K562 (cell line): Measurements from ENCODE around the gene RAMAC.

Experiments
- BRCA1 ChIP-seq, 2 experiments: fragments of 450-650 bp in 1 of 2; sonication (generic) in 1 of 2; formaldehyde crosslinking in 1 of 2; IDR thresholded peaks; 2 replicates each; pipeline versions ENCODE4 v1.5.0 to v1.6.1; 2017 to 2020; ENCODE audit warnings: mild to moderate bottlenecking in 1 of 2, missing genetic modification reagents in 1 of 2
- ELF1 ChIP-seq: fragments of 200-800 bp; sonication (Bioruptor generic); IDR thresholded peaks from 2 replicates; pipeline ENCODE4 v1.6.1; 2016; ENCODE audit warnings: missing genetic modification characterization, missing compliant biosample characterization
- FOXM1 ChIP-seq, 2 experiments: fragments of 450-650 bp in 1 of 2; sonication (generic) in 1 of 2; formaldehyde crosslinking in 1 of 2; IDR thresholded peaks; 2 replicates each; pipeline versions ENCODE4 v1.6.1 to v1.9.0; 2017 to 2022; ENCODE audit warnings: low read depth in 2 of 2, mild to moderate bottlenecking in 2 of 2, missing genetic modification reagents in 1 of 2, moderate library complexity in 1 of 2
- NFIC ChIP-seq: fragments of 450-650 bp; IDR thresholded peaks from 2 replicates; pipeline ENCODE4 v1.6.1; 2017; ENCODE audit warnings: mild to moderate bottlenecking, inconsistent platforms
- PHF20 ChIP-seq: fragments of 450-650 bp; IDR thresholded peaks from 2 replicates; pipeline ENCODE4 v1.6.1; 2018; ENCODE audit not compliant: partially characterized antibody
- PHF8 ChIP-seq: fragments of 200-600 bp; sonication (generic); IDR thresholded peaks from 2 replicates; pipeline ENCODE4 v1.6.1; 2012; ENCODE audit warnings: mixed run types, mild to moderate bottlenecking, inconsistent platforms, low read length, moderate library complexity, borderline replicate concordance
- ZNF224 ChIP-seq: sonication (generic); formaldehyde crosslinking; IDR thresholded peaks from 2 replicates; pipeline ENCODE4 v1.8.0; 2022; ENCODE audit warnings: mild to moderate bottlenecking, missing genetic modification reagents
- ZNF354B ChIP-seq: fragments of 250-450 bp; sonication (Bioruptor Pico); IDR thresholded peaks from 2 replicates; pipeline ENCODE4 v1.4.0; 2020
- TF ChIP-seq, protein P1 (sequence below): fragments of 250-450 bp; sonication (Bioruptor Pico); IDR thresholded peaks from 2 replicates; pipeline ENCODE4 v1.4.0; 2020; ENCODE audit warnings: mild to moderate bottlenecking, moderate library complexity
- TF ChIP-seq, protein P2 (sequence below), 3 experiments: IDR thresholded peaks in 2 of 3; conservative IDR thresholded peaks in 1 of 3; 2 replicates each; pipeline ENCODE4 v1.5.1; 2011 to 2012; ENCODE audit warnings: low read length in 3 of 3, mild to moderate bottlenecking in 3 of 3, control low read depth in 2 of 3, improper control_type of control experiment in 1 of 3, inconsistent platforms in 1 of 3, low read depth in 1 of 3, mixed read lengths in 1 of 3, moderate library complexity in 1 of 3; ENCODE audit not compliant: insufficient read depth in 2 of 3
- TF ChIP-seq, protein P3 (sequence below): fragments of 450-650 bp; IDR thresholded peaks from 2 replicates; pipeline ENCODE4 v1.6.1; 2018; ENCODE audit warnings: mild to moderate bottlenecking, low read depth; ENCODE audit not compliant: partially characterized antibody
- TF ChIP-seq, protein P4 (sequence below): fragments of 450-650 bp; IDR thresholded peaks from 2 replicates; pipeline ENCODE4 v1.6.1; 2016; ENCODE audit warnings: low read depth, mild to moderate bottlenecking, moderate library complexity
- TF ChIP-seq, protein P5 (sequence below): sonication (generic); formaldehyde crosslinking; IDR thresholded peaks from 2 replicates; pipeline ENCODE4 v1.9.0; 2022; ENCODE audit warnings: mild to moderate bottlenecking, missing genetic modification reagents

DNA sequence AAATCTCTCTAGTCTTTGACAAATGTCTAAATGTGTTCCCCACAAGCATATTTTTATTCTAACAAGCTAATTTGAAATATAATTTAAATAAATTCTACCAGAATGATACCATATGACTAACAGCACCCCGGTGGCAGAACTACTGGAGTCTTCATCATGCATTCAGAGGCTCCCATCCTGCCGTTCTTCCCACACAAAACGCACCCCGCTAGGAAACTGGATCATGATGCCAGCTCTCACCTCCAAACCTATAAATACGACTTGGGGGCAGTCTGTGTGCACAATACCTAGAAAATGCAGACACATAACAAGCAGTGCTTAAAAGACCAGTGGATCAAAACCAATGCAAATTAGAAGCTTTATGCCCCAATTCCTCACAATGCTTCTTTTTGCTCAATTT, 42.0 kb upstream of the RAMAC start:
- TF ChIP-seq, protein P1, sequence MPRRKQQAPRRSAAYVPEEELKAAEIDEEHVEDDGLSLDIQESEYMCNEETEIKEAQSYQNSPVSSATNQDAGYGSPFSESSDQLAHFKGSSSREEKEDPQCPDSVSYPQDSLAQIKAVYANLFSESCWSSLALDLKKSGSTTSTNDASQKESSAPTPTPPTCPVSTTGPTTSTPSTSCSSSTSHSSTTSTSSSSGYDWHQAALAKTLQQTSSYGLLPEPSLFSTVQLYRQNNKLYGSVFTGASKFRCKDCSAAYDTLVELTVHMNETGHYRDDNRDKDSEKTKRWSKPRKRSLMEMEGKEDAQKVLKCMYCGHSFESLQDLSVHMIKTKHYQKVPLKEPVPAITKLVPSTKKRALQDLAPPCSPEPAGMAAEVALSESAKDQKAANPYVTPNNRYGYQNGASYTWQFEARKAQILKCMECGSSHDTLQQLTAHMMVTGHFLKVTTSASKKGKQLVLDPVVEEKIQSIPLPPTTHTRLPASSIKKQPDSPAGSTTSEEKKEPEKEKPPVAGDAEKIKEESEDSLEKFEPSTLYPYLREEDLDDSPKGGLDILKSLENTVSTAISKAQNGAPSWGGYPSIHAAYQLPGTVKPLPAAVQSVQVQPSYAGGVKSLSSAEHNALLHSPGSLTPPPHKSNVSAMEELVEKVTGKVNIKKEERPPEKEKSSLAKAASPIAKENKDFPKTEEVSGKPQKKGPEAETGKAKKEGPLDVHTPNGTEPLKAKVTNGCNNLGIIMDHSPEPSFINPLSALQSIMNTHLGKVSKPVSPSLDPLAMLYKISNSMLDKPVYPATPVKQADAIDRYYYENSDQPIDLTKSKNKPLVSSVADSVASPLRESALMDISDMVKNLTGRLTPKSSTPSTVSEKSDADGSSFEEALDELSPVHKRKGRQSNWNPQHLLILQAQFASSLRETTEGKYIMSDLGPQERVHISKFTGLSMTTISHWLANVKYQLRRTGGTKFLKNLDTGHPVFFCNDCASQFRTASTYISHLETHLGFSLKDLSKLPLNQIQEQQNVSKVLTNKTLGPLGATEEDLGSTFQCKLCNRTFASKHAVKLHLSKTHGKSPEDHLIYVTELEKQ (CRISPR knock-in tag), result no peak
- TF ChIP-seq, protein P2, sequence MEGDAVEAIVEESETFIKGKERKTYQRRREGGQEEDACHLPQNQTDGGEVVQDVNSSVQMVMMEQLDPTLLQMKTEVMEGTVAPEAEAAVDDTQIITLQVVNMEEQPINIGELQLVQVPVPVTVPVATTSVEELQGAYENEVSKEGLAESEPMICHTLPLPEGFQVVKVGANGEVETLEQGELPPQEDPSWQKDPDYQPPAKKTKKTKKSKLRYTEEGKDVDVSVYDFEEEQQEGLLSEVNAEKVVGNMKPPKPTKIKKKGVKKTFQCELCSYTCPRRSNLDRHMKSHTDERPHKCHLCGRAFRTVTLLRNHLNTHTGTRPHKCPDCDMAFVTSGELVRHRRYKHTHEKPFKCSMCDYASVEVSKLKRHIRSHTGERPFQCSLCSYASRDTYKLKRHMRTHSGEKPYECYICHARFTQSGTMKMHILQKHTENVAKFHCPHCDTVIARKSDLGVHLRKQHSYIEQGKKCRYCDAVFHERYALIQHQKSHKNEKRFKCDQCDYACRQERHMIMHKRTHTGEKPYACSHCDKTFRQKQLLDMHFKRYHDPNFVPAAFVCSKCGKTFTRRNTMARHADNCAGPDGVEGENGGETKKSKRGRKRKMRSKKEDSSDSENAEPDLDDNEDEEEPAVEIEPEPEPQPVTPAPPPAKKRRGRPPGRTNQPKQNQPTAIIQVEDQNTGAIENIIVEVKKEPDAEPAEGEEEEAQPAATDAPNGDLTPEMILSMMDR (IDR thresholded peaks at IDR 0.05 in 2 of 3, conservative IDR thresholded peaks at IDR 0.05 in 1 of 3; ENCODE audit: insufficient read depth in 2 of 3, low read depth in 1 of 3, low read length in 3 of 3), result no peak
- TF ChIP-seq ZNF354B (CRISPR knock-in tag) (no peak), PHF20 (no peak), ZNF224 (no peak), BRCA1 (IDR thresholded peaks at IDR 0.05) (no peak), BRCA1 (CRISPR knock-in tag; IDR thresholded peaks at IDR 0.05) (no peak), NFIC (no peak), FOXM1 (IDR thresholded peaks at IDR 0.05; ENCODE audit: low read depth) (no peak), FOXM1 (CRISPR knock-in tag; IDR thresholded peaks at IDR 0.05; ENCODE audit: low read depth) (no peak), PHF8 (no peak), ELF1 (no peak)
- TF ChIP-seq, protein P3, sequence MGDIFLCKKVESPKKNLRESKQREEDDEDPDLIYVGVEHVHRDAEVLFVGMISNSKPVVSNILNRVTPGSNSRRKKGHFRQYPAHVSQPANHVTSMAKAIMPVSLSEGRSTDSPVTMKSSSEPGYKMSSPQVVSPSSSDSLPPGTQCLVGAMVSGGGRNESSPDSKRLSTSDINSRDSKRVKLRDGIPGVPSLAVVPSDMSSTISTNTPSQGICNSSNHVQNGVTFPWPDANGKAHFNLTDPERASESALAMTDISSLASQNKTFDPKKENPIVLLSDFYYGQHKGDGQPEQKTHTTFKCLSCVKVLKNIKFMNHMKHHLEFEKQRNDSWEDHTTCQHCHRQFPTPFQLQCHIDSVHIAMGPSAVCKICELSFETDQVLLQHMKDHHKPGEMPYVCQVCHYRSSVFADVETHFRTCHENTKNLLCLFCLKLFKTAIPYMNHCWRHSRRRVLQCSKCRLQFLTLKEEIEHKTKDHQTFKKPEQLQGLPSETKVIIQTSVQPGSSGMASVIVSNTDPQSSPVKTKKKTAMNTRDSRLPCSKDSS, result no peak
- TF ChIP-seq, protein P4, sequence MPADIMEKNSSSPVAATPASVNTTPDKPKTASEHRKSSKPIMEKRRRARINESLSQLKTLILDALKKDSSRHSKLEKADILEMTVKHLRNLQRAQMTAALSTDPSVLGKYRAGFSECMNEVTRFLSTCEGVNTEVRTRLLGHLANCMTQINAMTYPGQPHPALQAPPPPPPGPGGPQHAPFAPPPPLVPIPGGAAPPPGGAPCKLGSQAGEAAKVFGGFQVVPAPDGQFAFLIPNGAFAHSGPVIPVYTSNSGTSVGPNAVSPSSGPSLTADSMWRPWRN, result no peak
- TF ChIP-seq, protein P5, sequence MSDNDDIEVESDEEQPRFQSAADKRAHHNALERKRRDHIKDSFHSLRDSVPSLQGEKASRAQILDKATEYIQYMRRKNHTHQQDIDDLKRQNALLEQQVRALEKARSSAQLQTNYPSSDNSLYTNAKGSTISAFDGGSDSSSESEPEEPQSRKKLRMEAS (CRISPR knock-in tag), result no peak
